ENCODE measurements around the gene DOCK8.

DNA sequence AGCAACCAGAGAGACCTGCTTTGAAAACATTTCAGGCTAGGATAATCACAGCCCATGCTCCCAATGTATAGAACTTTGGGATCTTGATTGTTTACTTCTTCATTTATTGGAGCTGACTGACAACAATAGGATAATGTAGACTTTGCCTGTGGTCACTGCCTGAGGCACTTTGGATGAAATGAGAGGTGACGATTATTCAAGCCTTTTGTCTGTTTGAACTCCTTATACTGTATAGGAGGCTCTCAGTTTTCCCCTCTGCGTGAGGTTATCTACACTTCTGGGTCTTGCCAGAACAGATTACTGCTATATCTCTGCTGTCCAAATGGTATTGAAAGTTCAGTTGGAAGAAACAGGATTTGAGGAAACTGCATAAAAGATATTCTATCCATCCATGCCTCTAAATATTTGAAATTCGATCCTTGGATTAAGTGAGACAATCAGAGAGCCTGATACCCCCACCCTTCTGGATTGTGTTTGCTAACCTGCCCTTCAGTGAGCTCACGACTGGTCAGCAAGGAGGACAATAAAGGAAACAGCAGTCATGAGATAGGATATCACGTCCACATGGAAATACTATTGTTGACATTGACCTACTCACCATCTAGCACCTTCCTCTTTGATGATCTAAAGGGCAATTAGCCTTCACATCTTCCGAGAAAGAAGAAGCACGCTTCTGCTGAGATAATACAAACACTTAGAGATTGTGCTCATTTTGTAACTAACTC is 98.1 kb downstream of the DOCK8 start:
- TF ChIP-seq CTCF (IDR thresholded peaks at IDR 0.05 in 2 of 3, conservative IDR thresholded peaks at IDR 0.05 in 1 of 3; ENCODE audit: control insufficient read depth in 2 of 3, extremely low read depth in 1 of 3, insufficient read depth in 1 of 3, low read depth in 3 of 3, low read length in 3 of 3), result no peak
- TF ChIP-seq, protein P1, sequence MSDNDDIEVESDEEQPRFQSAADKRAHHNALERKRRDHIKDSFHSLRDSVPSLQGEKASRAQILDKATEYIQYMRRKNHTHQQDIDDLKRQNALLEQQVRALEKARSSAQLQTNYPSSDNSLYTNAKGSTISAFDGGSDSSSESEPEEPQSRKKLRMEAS (IDR thresholded peaks at IDR 0.05; ENCODE audit: low read depth, low read length), result no peak
- no peak for TF ChIP-seq POLR2A (IDR thresholded peaks at IDR 0.05; ENCODE audit: low read depth, low read length)
- no peak for TF ChIP-seq EP300 (IDR thresholded peaks at IDR 0.05; ENCODE audit: borderline replicate concordance in 1 of 2, control insufficient read depth in 1 of 2, low read depth in 2 of 2, low read length in 2 of 2)
- no peak for TF ChIP-seq ZNF24 (IDR thresholded peaks at IDR 0.05)
- no peak for TF ChIP-seq RFX5 (IDR thresholded peaks at IDR 0.05; ENCODE audit: low read depth, low read length)
- no peak for TF ChIP-seq CREB1 (IDR thresholded peaks at IDR 0.05; ENCODE audit: low read depth)
- no peak for TF ChIP-seq RUNX3 (IDR thresholded peaks at IDR 0.05; ENCODE audit: low read length)
- TF ChIP-seq EZH2 (IDR thresholded peaks at IDR 0.05; ENCODE audit: borderline replicate concordance, control insufficient read depth, low read depth, low read length), result no peak
- TF ChIP-seq SREBF2 (IDR thresholded peaks at IDR 0.05; ENCODE audit: low read length), result no peak
- TF ChIP-seq ATF3 (IDR thresholded peaks at IDR 0.05; ENCODE audit: borderline replicate concordance, extremely low read depth, low read depth, low read length), result no peak
- TF ChIP-seq NR2F1 (conservative IDR thresholded peaks at IDR 0.05), result no peak

Data from GM12878 (cell line).